Adipose tissue (tissue), 3 donors: ENCODE results near the gene CYLD. TPM values are rescaled to one million over a fixed set of nuclear protein-coding genes. Genes with fewer than 3 reads are reported as not detected.

Experiments used
- H3K27ac ChIP-seq: one replicate; pipeline ENCODE4 v1.5.1; 2013; ENCODE audit warnings: low read depth, low read length
- WGBS, 3 donors: extraction: QIAGEN DNeasy Blood & Tissue Kit; methylation state at CpG; one replicate each; pipeline ENCODE4 v1.1.7; 2013; 5-methylcytosine and 5-hydroxymethylcytosine counted together
- polyA plus RNA-seq, 3 donors: library from polyadenylated mRNA; stranded (reverse); fragments of 200-250 nt; gene quantifications; one replicate each; pipeline ENCODE4 v1.2.3, GENCODE V29; 2013
- donor health status: healthy with polysubstance abuse.
- donor health status: Bipolar disorder and iron deficiency.
- donor health status: healthy.

CYLD gene
- polyA plus RNA-seq, 3 donors = 5.8 to 12.5 (median 11.9) TPM

- WGBS, 3 donors = 65 to 78% (median 75%) methylated on average over 10 of the region's 10 CpGs
- no peak overlapping the region for H3K27ac ChIP-seq
Observed at GRCh38 chr16:50731989-50732832, 9.7 kb upstream of the CYLD start.

- H3K27ac ChIP-seq = no peak overlapping the region
- WGBS, 3 donors = 90 to 95% (median 92%) methylated on average over 7 of the region's 7 CpGs
Observed at GRCh38 chr16:50733468-50733867, 8.4 kb upstream of the CYLD start.

GRCh38 chr16:50735629-50736122 is 6.2 kb upstream of the CYLD start:
- H3K27ac ChIP-seq = no peak overlapping the region
- WGBS, 3 donors = 62 to 73% (median 64%) methylated on average over 7 of the region's 7 CpGs

- no peak overlapping the region for H3K27ac ChIP-seq
- WGBS, 3 donors = 73 to 86% (median 82%) methylated on average over 9 of the region's 9 CpGs
Observed at GRCh38 chr16:50736448-50736847, 5.4 kb upstream of the CYLD start.

- H3K27ac ChIP-seq = no peak overlapping the region
- WGBS, 3 donors = 86 to 96% (median 93%) methylated on average over 1 of the region's 1 CpG
Observed at GRCh38 chr16:50737420-50737959, 4.4 kb upstream of the CYLD start.

GRCh38 chr16:50739031-50739430 is 2.9 kb upstream of the CYLD start:
- 85 to 100% (median 88%) methylated on average over 1 of the region's 1 CpG for WGBS, 3 donors
- no peak overlapping the region for H3K27ac ChIP-seq

- WGBS, 3 donors = 60 to 79% (median 61%) methylated on average over 1 of the region's 1 CpG
- no peak overlapping the region for H3K27ac ChIP-seq
Observed at GRCh38 chr16:50740736-50741135, 1.1 kb upstream of the CYLD start.

GRCh38 chr16:50741225-50741780 is 583 bp upstream of the CYLD start:
- 5 to 9% (median 7%) methylated on average over 21 of the region's 21 CpGs for WGBS, 3 donors
- no peak overlapping the region for H3K27ac ChIP-seq

GRCh38 chr16:50742576-50743200 is 802 bp downstream of the CYLD start:
- H3K27ac ChIP-seq = no peak overlapping the region
- 1 to 2% (median 1%) methylated on average over 27 to 28 of the region's 28 CpGs for WGBS, 3 donors

- WGBS, 3 donors = 60 to 73% (median 65%) methylated on average over 3 of the region's 3 CpGs
- no peak overlapping the region for H3K27ac ChIP-seq
Observed at GRCh38 chr16:50743581-50744225, 1.8 kb downstream of the CYLD start.

- no peak overlapping the region for H3K27ac ChIP-seq
- WGBS, 3 donors = 59 to 67% (median 64%) methylated on average over 3 of the region's 3 CpGs
Observed at GRCh38 chr16:50744881-50745280, 3.0 kb downstream of the CYLD start.

- WGBS, 3 donors = 87 to 93% (median 90%) methylated on average over 4 of the region's 4 CpGs
- no peak overlapping the region for H3K27ac ChIP-seq
Observed at GRCh38 chr16:50745940-50746339, 4.1 kb downstream of the CYLD start.

GRCh38 chr16:50747207-50747956 is 5.5 kb downstream of the CYLD start:
- 46 to 63% (median 51%) methylated on average over 7 of the region's 7 CpGs for WGBS, 3 donors
- no peak overlapping the region for H3K27ac ChIP-seq

- H3K27ac ChIP-seq = no peak overlapping the region
- WGBS, 3 donors = 56 to 80% (median 58%) methylated on average over 6 of the region's 6 CpGs
Observed at GRCh38 chr16:50751528-50751927, 9.6 kb downstream of the CYLD start.

- WGBS, 3 donors = 75 to 81% (median 80%) methylated on average over 4 of the region's 4 CpGs
- no peak overlapping the region for H3K27ac ChIP-seq
Observed at GRCh38 chr16:50752471-50753235, 10.8 kb downstream of the CYLD start.

GRCh38 chr16:50756473-50756872 is 14.6 kb downstream of the CYLD start:
- H3K27ac ChIP-seq = no peak overlapping the region
- 66 to 86% (median 82%) methylated on average over 3 of the region's 3 CpGs for WGBS, 3 donors

- WGBS, 3 donors = 55 to 77% (median 71%) methylated on average over 1 of the region's 1 CpG
- no peak overlapping the region for H3K27ac ChIP-seq
Observed at GRCh38 chr16:50761267-50761666, 19.4 kb downstream of the CYLD start.
